ENCODE data around the gene PARP14.
"Not testable (repeated sequence)": the region's sequence is repeated elsewhere in the genome, so short reads cannot be mapped to it uniquely, and the experiment has no call there.

PARP14 gene

DNA sequence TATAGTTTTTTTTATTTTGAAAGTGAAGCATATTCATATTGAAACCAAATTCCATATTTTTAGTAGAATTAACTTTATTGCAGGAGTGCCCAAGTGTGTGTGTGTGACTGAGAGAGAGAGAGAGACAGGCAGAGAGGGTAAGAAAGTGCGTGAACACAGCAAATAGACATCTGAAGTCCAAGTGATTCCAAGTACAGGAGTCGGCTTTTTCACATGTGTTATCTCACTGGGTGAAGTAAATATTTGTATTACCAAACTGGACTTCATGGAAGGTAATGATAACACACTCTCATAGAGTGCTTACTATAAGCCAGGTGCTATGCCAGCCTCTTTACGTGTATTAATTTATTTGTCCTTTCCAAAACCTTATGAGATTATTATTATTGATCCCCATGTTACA is 12.0 kb downstream of the PARP14 start:
- no peak overlapping the region for H3K9ac ChIP-seq (ENCODE audit: low read length)
- no peaks in the 10 kb centered on the region for H3K4me1 ChIP-seq (ENCODE audit: control insufficient read depth, insufficient read depth, low read length)
- peaks cover 17% of the 10 kb centered on the region for H3K36me3 ChIP-seq (ENCODE audit: control insufficient read depth, insufficient read depth, low read length)
- no peak overlapping the region for H3K4me3 ChIP-seq (ENCODE audit: low read depth, low read length)
- H3K27ac ChIP-seq (ENCODE audit: low read depth, low read length) = no peak overlapping the region
- no peaks in the 10 kb centered on the region for H3K27me3 ChIP-seq (ENCODE audit: control insufficient read depth, insufficient read depth, low read length)
- no peaks in the 10 kb centered on the region for H3K9me3 ChIP-seq (ENCODE audit: control insufficient read depth, insufficient read depth, low read depth, low read length)

DNA sequence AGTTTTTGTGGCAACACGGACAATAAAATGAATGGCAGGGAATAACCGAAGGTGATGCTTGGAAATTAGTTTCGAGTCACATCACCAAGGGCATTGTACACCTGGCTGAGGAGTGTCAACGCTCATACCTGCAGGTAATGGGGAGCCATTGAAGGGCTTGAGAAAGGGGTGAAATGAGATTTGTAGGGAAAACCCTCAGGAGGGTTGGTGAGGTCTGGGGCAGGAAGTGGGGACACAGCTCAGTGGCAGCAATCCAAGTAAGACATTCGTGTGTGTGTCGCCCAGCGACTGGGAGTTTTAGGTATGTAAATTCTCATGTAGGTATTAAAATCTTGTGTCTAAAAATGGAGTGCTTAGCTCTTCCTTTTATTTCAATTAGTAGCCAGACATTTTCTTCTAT is 14.3 kb downstream of the PARP14 start:
- no peak overlapping the region for H3K27ac ChIP-seq (ENCODE audit: low read depth, low read length)
- H3K27me3 ChIP-seq (ENCODE audit: control insufficient read depth, insufficient read depth, low read length) = no peaks in the 10 kb centered on the region
- no peak overlapping the region for H3K9ac ChIP-seq (ENCODE audit: low read length)
- no peaks in the 10 kb centered on the region for H3K4me1 ChIP-seq (ENCODE audit: control insufficient read depth, insufficient read depth, low read length)
- H3K4me3 ChIP-seq (ENCODE audit: low read depth, low read length) = no peak overlapping the region
- H3K36me3 ChIP-seq (ENCODE audit: control insufficient read depth, insufficient read depth, low read length) = peaks cover 18% of the 10 kb centered on the region
- H3K9me3 ChIP-seq (ENCODE audit: control insufficient read depth, insufficient read depth, low read depth, low read length) = no peaks in the 10 kb centered on the region

- no peak overlapping the region for H3K9ac ChIP-seq (ENCODE audit: low read length)
- H3K27ac ChIP-seq (ENCODE audit: low read depth, low read length) = no peak overlapping the region
- no peaks in the 10 kb centered on the region for H3K27me3 ChIP-seq (ENCODE audit: control insufficient read depth, insufficient read depth, low read length)
- H3K9me3 ChIP-seq (ENCODE audit: control insufficient read depth, insufficient read depth, low read depth, low read length) = no peaks in the 10 kb centered on the region
- no peaks in the 10 kb centered on the region for H3K4me1 ChIP-seq (ENCODE audit: control insufficient read depth, insufficient read depth, low read length)
- H3K36me3 ChIP-seq (ENCODE audit: control insufficient read depth, insufficient read depth, low read length) = peaks cover 18% of the 10 kb centered on the region
- no peak overlapping the region for H3K4me3 ChIP-seq (ENCODE audit: low read depth, low read length)
These were observed 15.4 kb downstream of the PARP14 start for GRCh38 chr3:122695927-122696561.

DNA sequence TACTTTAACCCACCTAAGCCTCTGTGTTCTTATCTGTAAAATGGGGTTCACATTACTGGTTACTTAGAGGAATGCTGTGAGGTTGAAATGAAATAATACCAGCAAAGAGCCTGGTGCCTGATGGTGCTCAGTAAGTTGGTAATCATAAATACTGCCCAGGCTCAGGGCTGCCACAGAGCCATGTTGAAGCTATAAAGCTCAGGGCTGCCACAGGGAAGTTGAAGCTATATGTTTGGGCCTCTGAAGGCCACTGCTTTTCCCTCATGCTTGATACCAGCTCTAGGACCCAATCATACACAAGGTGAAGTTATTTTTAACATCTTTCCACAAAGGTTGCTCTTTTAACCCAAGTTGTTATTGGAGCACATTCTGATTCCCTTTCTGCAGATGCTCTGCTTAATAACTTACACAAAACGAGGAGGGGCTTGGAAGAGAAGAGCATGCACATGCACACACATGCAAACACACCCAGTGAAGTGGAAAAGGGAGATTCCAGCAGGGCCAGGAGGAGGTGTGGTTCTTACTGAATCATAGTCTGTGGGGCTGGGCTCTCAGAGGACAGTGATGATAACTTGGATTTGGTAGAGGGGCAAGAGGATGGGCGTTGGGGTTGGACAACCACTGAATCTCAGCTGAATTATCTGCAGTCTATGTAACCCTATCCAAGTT is 17.4 kb downstream of the PARP14 start:
- Histone ChIP-seq H3K9me3 (ENCODE audit: control insufficient read depth, insufficient read depth, low read depth, low read length) (no peaks in the 10 kb centered on the region), H3K27me3 (ENCODE audit: control insufficient read depth, insufficient read depth, low read length) (no peaks in the 10 kb centered on the region), H3K27ac (ENCODE audit: low read depth, low read length) (no peak overlapping the region), H3K4me3 (ENCODE audit: low read depth, low read length) (no peak overlapping the region), H3K4me1 (ENCODE audit: control insufficient read depth, insufficient read depth, low read length) (no peaks in the 10 kb centered on the region), H3K9ac (ENCODE audit: low read length) (no peak overlapping the region), H3K36me3 (ENCODE audit: control insufficient read depth, insufficient read depth, low read length) (peaks cover 8% of the 10 kb centered on the region)

DNA sequence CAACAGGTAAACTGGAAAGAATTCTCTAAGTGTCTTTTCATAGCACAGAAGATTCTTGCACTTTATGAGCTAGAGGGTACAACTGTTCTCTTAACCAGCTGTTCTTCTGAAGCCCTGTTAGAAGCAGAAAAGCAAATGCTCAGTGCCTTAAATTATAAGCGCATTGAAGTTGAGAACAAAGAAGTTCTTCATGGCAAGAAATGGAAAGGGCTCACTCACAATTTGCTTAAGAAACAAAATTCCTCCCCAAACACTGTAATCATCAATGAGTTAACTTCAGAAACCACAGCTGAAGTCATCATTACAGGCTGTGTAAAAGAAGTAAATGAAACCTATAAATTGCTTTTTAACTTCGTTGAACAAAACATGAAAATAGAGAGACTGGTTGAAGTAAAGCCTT is 19.6 kb downstream of the PARP14 start:
- Histone ChIP-seq H3K9ac (ENCODE audit: low read length) (no peak overlapping the region), H3K9me3 (ENCODE audit: control insufficient read depth, insufficient read depth, low read depth, low read length) (no peaks in the 10 kb centered on the region), H3K27ac (ENCODE audit: low read depth, low read length) (no peak overlapping the region), H3K4me3 (ENCODE audit: low read depth, low read length) (no peak overlapping the region), H3K36me3 (ENCODE audit: control insufficient read depth, insufficient read depth, low read length) (peaks cover 7% of the 10 kb centered on the region), H3K27me3 (ENCODE audit: control insufficient read depth, insufficient read depth, low read length) (no peaks in the 10 kb centered on the region), H3K4me1 (ENCODE audit: control insufficient read depth, insufficient read depth, low read length) (no peaks in the 10 kb centered on the region)

DNA sequence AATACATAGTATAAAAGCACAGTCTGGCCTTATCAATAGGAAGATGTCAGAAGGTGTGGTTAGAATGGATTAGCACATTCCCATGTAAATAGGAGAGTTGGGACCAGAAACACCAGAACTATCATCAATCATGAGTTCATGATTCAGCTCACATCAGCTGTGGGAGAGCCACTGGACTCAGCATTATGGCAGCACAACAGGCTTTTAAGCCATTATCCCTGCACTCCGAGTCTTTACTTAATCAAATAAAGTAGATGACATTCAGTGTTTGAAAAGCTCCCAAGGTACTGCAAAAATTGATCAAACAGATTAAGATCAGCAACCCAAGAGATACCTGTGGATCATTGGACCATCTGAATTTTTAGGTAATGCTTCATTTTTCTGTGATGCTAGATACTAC is 24.7 kb downstream of the PARP14 start:
- H3K27me3 ChIP-seq (ENCODE audit: control insufficient read depth, insufficient read depth, low read length) = no peaks in the 10 kb centered on the region
- H3K4me3 ChIP-seq (ENCODE audit: low read depth, low read length) = no peak overlapping the region
- no peaks in the 10 kb centered on the region for H3K4me1 ChIP-seq (ENCODE audit: control insufficient read depth, insufficient read depth, low read length)
- no peak overlapping the region for H3K27ac ChIP-seq (ENCODE audit: low read depth, low read length)
- H3K36me3 ChIP-seq (ENCODE audit: control insufficient read depth, insufficient read depth, low read length) = no peaks in the 10 kb centered on the region; the same call in 1 of the 2 replicates
- H3K9ac ChIP-seq (ENCODE audit: low read length) = no peak overlapping the region
- H3K9me3 ChIP-seq (ENCODE audit: control insufficient read depth, insufficient read depth, low read depth, low read length) = no peaks in the 10 kb centered on the region

- H3K9ac ChIP-seq (ENCODE audit: low read length); H3K9me3 ChIP-seq (ENCODE audit: control insufficient read depth, insufficient read depth, low read depth, low read length); H3K36me3 ChIP-seq (ENCODE audit: control insufficient read depth, insufficient read depth, low read length); H3K27ac ChIP-seq (ENCODE audit: low read depth, low read length); H3K27me3 ChIP-seq (ENCODE audit: control insufficient read depth, insufficient read depth, low read length); H3K4me3 ChIP-seq (ENCODE audit: low read depth, low read length); H3K4me1 ChIP-seq (ENCODE audit: control insufficient read depth, insufficient read depth, low read length): not testable (repeated sequence)
These were observed 30.1 kb downstream of the PARP14 start for GRCh38 chr3:122710616-122711251.

GRCh38 chr3:122714273-122714672 is 33.6 kb downstream of the PARP14 start:
- Histone ChIP-seq H3K27ac (ENCODE audit: low read depth, low read length) (no peak overlapping the region), H3K9me3 (ENCODE audit: control insufficient read depth, insufficient read depth, low read depth, low read length) (no peaks in the 10 kb centered on the region), H3K4me1 (ENCODE audit: control insufficient read depth, insufficient read depth, low read length) (no peaks in the 10 kb centered on the region), H3K9ac (ENCODE audit: low read length) (no peak overlapping the region), H3K27me3 (ENCODE audit: control insufficient read depth, insufficient read depth, low read length) (no peaks in the 10 kb centered on the region), H3K36me3 (ENCODE audit: control insufficient read depth, insufficient read depth, low read length) (peaks cover 18% of the 10 kb centered on the region; the same call in 1 of the 2 replicates), H3K4me3 (ENCODE audit: low read depth, low read length) (no peak overlapping the region)

DNA sequence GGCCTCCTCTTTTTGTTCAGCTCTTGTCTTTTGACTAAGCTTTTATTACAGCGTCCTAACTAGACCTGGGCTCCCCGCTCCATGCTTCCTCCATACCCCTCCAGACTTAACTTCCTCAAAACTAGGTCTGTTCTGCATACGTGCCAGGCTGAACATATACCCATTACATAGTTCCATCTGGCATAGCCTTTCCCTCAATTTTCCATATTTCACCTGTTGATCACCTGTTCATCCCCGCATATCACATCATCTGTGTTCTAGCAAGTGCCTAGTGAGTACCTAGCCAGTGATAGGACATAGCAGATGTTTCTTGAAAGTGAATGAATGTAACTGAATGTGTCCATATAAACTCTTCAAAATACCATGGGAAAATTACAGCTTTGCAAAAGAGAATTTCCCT is 36.0 kb downstream of the PARP14 start:
- Histone ChIP-seq H3K4me3 (ENCODE audit: low read depth, low read length) (no peak overlapping the region), H3K27me3 (ENCODE audit: control insufficient read depth, insufficient read depth, low read length) (no peaks in the 10 kb centered on the region), H3K4me1 (ENCODE audit: control insufficient read depth, insufficient read depth, low read length) (no peaks in the 10 kb centered on the region), H3K9me3 (ENCODE audit: control insufficient read depth, insufficient read depth, low read depth, low read length) (no peaks in the 10 kb centered on the region), H3K27ac (ENCODE audit: low read depth, low read length) (no peak overlapping the region), H3K9ac (ENCODE audit: low read length) (no peak overlapping the region), H3K36me3 (ENCODE audit: control insufficient read depth, insufficient read depth, low read length) (peaks cover 18% of the 10 kb centered on the region; the same call in 1 of the 2 replicates)

- Histone ChIP-seq H3K4me1 (ENCODE audit: control insufficient read depth, insufficient read depth, low read length) (no peaks in the 10 kb centered on the region), H3K27ac (ENCODE audit: low read depth, low read length) (no peak overlapping the region), H3K9me3 (ENCODE audit: control insufficient read depth, insufficient read depth, low read depth, low read length) (peaks cover 8% of the 10 kb centered on the region), H3K27me3 (ENCODE audit: control insufficient read depth, insufficient read depth, low read length) (no peaks in the 10 kb centered on the region), H3K4me3 (ENCODE audit: low read depth, low read length) (no peak overlapping the region), H3K9ac (ENCODE audit: low read length) (no peak overlapping the region), H3K36me3 (ENCODE audit: control insufficient read depth, insufficient read depth, low read length) (peaks cover 16% of the 10 kb centered on the region; the same call in 1 of the 2 replicates)
These were observed 38.8 kb downstream of the PARP14 start for GRCh38 chr3:122719273-122719921.

DNA sequence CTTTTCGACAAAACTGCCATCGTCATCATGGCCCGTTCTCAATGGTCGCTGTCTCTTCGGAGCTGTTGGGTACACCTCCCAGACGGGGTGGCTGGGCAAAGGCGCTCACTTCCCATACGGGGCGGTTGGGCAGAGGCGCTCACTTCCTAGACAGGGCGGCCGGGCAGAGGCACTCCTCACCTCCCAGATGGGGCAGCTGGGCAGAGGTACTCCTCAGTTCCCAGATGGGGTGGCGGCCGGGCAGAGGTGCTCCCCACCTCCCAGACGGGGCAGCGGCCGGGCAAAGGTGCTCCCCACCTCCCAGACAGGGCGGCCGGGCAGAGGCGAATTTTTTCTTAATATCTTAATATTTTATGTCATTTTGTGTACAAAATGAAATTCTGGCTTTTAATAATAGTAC is 44.5 kb downstream of the PARP14 start:
- no peaks in the 10 kb centered on the region for H3K4me1 ChIP-seq (ENCODE audit: control insufficient read depth, insufficient read depth, low read length)

More for the DNA sequence above, 44.5 kb downstream of the PARP14 start:
- Histone ChIP-seq H3K9ac (ENCODE audit: low read length) (no peak overlapping the region), H3K36me3 (ENCODE audit: control insufficient read depth, insufficient read depth, low read length) (peaks cover 3% of the 10 kb centered on the region; the same call in 1 of the 2 replicates), H3K4me3 (ENCODE audit: low read depth, low read length) (no peak overlapping the region), H3K9me3 (ENCODE audit: control insufficient read depth, insufficient read depth, low read depth, low read length) (peaks cover 14% of the 10 kb centered on the region), H3K27ac (ENCODE audit: low read depth, low read length) (no peak overlapping the region), H3K27me3 (ENCODE audit: control insufficient read depth, insufficient read depth, low read length) (no peaks in the 10 kb centered on the region)
